Breast epithelium (tissue), 4 donors: ENCODE measurements around the gene ADAMTS18. TPM values are rescaled to one million over a fixed set of nuclear protein-coding genes. Genes with fewer than 3 reads are reported as not detected.

Experiments
- DNase-seq, 2 donors: peaks; one replicate each; pipeline ENCODE4 v3.0.0-alpha.2; 2019; ENCODE audit warnings: low spot score in 2 of 2
- H3K27ac ChIP-seq, 2 donors: fragments of 200-600 bp; sonication (generic) in 1 of 2; one replicate each; pipeline ENCODE4 v1.5.1; 2016 to 2019; ENCODE audit warnings: mild to moderate bottlenecking in 1 of 2
- H3K27me3 ChIP-seq, 2 donors: fragments of 200-600 bp; sonication (generic) in 1 of 2; one replicate each; pipeline versions ENCODE4 v1.5.1 to v1.6.0; 2017 to 2019; ENCODE audit warnings: control low read depth in 1 of 2, mild to moderate bottlenecking in 1 of 2
- H3K36me3 ChIP-seq: fragments of 200-600 bp; one replicate; pipeline ENCODE4 v1.5.1; 2019
- H3K4me1 ChIP-seq, 2 donors: fragments of 200-600 bp; sonication (generic); one replicate each; pipeline ENCODE4 v1.5.1; 2016 to 2019; ENCODE audit warnings: control low read depth in 1 of 2
- H3K4me3 ChIP-seq, 3 donors: fragments of 200-600 bp; sonication (generic); 1 replicate in 2 of 3; 2 replicates in 1 of 3; pipeline ENCODE4 v1.5.1; 2016 to 2019; ENCODE audit warnings: mild to moderate bottlenecking in 3 of 3, moderate library complexity in 2 of 3
- H3K9me3 ChIP-seq, 2 donors: fragments of 200-600 bp; sonication (generic) in 1 of 2; one replicate each; pipeline ENCODE4 v1.5.1; 2016 to 2019; ENCODE audit warnings: control low read depth in 1 of 2
- POLR2A ChIP-seq: fragments of 450-650 bp; IDR thresholded peaks from one replicate; pipeline ENCODE4 v1.6.1; 2016; ENCODE audit warnings: antibody characterized with exemption, mild to moderate bottlenecking, moderate library complexity
- POLR2AphosphoS5 ChIP-seq, 3 donors: sonication (generic); formaldehyde crosslinking; IDR thresholded peaks; one replicate each; pipeline ENCODE4 v1.6.1; 2017; ENCODE audit warnings: antibody characterized with exemption in 3 of 3
- intact Hi-C: fragments of 100-400 bp; cut with DNase I; formaldehyde crosslinking; loops from one replicate; pipeline ENCODE4 v1.15.1; 2023; ENCODE audit warnings: low total_unique reads
- total RNA-seq, 3 donors: library from RNA; depleted of rRNA; stranded (reverse); fragments of >200 nt; gene quantifications; one replicate each; pipeline ENCODE4 v1.1.0, GENCODE V29; 2016
- TF ChIP-seq, protein P1 (sequence below), 3 donors: fragments of 450-650 bp; IDR thresholded peaks; one replicate each; pipeline ENCODE4 v1.5.1; 2016 to 2017; ENCODE audit warnings: antibody characterized with exemption in 3 of 3, mild to moderate bottlenecking in 3 of 3, moderate library complexity in 3 of 3

ADAMTS18 gene
- total RNA-seq, 3 donors from 2014 or later, result 0.48 to 20.6 (median 1.9) TPM

DNA sequence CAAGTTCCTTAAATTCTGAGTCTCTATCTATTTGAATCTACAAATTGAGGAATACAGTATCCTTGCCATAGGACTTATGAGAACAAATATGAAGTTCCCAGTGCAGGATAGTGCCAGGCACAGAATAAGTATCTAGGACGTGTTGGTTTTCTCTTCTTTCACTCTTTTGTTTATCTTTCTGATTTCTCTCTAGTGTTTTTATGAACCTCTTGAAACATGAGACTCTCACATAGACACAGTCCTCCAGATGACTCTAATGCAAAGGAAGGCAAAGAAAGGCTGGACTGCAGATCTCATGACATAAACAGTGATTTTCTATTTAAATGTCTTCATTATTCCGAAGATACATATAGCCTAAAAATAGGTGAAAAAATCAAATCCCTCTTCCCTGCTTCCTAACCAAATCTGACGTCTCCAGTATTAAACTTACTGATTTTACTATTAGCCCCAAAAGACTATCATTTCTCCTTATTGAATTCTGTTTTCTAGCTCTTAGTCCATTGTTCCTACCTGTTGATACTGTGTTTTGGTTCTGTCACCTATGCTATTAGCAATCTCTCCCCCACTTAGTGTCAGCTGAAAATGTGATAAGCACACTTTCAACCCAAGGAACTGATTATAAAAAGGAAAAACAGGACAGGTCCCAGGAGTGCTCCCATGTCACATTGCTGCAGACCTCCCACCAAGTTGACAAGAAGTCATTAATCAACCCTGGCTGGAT is 24.9 kb upstream of the ADAMTS18 start:
- no peak overlapping the region for H3K4me3 ChIP-seq
- H3K27ac ChIP-seq, result no peak overlapping the region
- intact Hi-C loops, result no loop called here
- no peaks in the 10 kb centered on the region for H3K36me3 ChIP-seq
- no peak for DNase-seq
- TF ChIP-seq, protein P1, sequence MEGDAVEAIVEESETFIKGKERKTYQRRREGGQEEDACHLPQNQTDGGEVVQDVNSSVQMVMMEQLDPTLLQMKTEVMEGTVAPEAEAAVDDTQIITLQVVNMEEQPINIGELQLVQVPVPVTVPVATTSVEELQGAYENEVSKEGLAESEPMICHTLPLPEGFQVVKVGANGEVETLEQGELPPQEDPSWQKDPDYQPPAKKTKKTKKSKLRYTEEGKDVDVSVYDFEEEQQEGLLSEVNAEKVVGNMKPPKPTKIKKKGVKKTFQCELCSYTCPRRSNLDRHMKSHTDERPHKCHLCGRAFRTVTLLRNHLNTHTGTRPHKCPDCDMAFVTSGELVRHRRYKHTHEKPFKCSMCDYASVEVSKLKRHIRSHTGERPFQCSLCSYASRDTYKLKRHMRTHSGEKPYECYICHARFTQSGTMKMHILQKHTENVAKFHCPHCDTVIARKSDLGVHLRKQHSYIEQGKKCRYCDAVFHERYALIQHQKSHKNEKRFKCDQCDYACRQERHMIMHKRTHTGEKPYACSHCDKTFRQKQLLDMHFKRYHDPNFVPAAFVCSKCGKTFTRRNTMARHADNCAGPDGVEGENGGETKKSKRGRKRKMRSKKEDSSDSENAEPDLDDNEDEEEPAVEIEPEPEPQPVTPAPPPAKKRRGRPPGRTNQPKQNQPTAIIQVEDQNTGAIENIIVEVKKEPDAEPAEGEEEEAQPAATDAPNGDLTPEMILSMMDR (IDR thresholded peaks at IDR 0.05), result no peak
- TF ChIP-seq POLR2A, result no peak
- TF ChIP-seq POLR2AphosphoS5 (IDR thresholded peaks at IDR 0.05), result no peak
- H3K9me3 ChIP-seq, result no peaks in the 10 kb centered on the region
- no peaks in the 10 kb centered on the region for H3K4me1 ChIP-seq
- no peaks in the 10 kb centered on the region for H3K27me3 ChIP-seq

DNA sequence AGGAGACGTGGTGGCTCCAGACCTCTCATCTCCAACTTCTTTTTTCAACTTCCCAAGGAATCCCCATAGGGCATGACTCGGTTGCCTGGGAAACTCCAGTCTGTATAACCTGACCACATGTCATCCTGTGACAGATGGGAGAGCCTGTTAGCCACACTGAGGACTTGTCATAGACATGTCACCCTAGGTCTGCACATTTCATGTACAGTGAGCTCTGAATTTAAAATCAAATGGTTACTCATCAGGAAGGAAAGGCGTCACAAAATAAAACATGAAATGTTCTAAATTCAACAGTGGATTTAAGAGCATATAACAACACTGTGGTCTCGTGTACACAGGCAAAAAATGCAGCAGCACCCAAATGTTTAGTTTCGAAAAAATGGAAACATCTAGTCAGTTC is 22.2 kb upstream of the ADAMTS18 start:
- intact Hi-C loops, result no loop called here
- Histone ChIP-seq H3K36me3 (no peaks in the 10 kb centered on the region), H3K4me1 (no peaks in the 10 kb centered on the region), H3K9me3 (no peaks in the 10 kb centered on the region), H3K27ac (no peak overlapping the region), H3K4me3 (no peak overlapping the region), H3K27me3 (no peaks in the 10 kb centered on the region)
- TF ChIP-seq, protein P1 (IDR thresholded peaks at IDR 0.05), result no peak
- TF ChIP-seq POLR2A (no peak), POLR2AphosphoS5 (IDR thresholded peaks at IDR 0.05) (no peak)
- DNase-seq, result no peak

DNA sequence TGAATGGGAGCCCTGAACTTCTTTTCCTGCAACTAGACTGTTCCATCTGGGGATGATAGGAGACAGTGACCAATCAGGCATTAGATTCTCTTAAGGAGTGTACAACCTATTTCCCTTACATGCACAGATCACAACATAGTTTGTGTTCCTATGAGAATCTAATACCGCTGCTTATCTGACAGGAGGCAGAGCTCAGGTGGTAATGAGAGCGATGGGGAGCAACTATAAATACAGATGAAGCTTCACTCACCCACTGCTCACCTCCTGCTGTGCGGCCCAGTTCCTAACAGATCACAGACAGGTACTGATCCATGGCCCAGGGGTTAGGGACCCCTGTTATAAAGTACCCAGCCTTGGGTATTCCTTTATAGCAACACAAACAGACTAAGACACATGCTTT is 17.4 kb upstream of the ADAMTS18 start:
- no peak for DNase-seq
- Histone ChIP-seq H3K4me3 (no peak overlapping the region), H3K36me3 (no peaks in the 10 kb centered on the region), H3K9me3 (no peaks in the 10 kb centered on the region), H3K27me3 (no peaks in the 10 kb centered on the region), H3K27ac (no peak overlapping the region), H3K4me1 (no peaks in the 10 kb centered on the region)
- intact Hi-C loops, result no loop called here
- no peak for TF ChIP-seq POLR2A
- TF ChIP-seq, protein P1 (IDR thresholded peaks at IDR 0.05), result no peak
- TF ChIP-seq POLR2AphosphoS5 (IDR thresholded peaks at IDR 0.05), result no peak

DNA sequence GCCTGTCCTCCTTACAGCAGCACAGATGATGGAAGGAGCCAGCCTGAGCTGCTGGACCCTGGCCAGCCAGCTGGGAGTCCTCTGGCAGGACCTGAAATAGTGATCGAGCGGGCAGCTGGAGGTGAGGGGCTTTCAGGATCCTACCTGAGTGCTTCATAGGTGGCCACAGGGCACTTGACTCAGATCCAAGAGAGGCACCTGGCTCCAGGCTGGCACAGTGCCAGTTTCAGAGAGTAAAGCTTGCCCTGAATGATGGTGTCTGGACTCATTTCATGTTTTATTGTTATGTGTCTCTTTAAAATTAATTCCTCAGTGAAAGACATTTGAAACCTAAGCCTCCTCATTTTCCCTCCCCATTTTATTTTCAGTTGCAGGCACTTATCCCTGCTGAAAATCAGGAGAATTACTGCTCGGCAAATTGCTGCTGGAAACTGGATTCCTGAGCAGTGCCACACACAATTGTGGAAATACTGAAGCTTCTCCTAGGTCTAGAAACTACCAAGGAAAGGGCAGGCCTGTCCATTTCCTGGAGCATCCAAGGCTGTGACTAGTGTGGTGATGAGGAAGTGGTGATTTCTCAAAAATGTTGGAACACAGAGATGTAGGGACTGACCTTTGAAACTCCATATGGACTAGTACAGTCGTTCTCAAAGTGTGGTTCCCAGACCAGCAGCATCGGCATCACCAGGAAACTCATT is 16.1 kb upstream of the ADAMTS18 start:
- H3K4me1 ChIP-seq, result no peaks in the 10 kb centered on the region
- no peak overlapping the region for H3K27ac ChIP-seq
- no peaks in the 10 kb centered on the region for H3K36me3 ChIP-seq
- no peaks in the 10 kb centered on the region for H3K27me3 ChIP-seq
- intact Hi-C loops, result no loop called here
- no peak overlapping the region for H3K4me3 ChIP-seq
- TF ChIP-seq POLR2AphosphoS5 (IDR thresholded peaks at IDR 0.05) (no peak), POLR2A (no peak)
- TF ChIP-seq, protein P1 (IDR thresholded peaks at IDR 0.05), result no peak
- H3K9me3 ChIP-seq, result no peaks in the 10 kb centered on the region
- DNase-seq, result peak in 1 of 2 donors; percentile 26

DNA sequence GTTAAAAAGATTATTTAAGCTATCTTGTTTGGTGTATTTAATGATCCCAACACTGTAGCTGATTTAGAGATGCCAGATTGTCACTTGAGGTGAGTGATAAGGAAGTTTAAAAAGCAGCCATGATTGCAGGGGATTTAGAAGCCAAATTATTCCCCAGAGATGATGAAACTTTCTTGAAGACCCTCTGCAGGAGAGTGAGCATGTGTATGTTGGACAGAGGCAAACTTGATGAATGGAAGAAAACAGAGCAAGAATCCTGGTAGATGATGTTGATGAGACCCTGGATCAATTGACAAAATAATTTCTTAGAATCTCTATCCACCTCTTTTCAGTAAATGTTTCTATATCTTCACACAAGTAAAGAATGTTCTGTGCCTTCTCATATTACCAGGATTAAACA is 14.4 kb upstream of the ADAMTS18 start:
- intact Hi-C loops, result no loop called here
- Histone ChIP-seq H3K4me3 (no peak overlapping the region), H3K27ac (no peak overlapping the region), H3K36me3 (no peaks in the 10 kb centered on the region), H3K9me3 (no peaks in the 10 kb centered on the region), H3K27me3 (no peaks in the 10 kb centered on the region), H3K4me1 (no peaks in the 10 kb centered on the region)
- no peak for DNase-seq
- TF ChIP-seq POLR2AphosphoS5 (IDR thresholded peaks at IDR 0.05), result no peak
- no peak for TF ChIP-seq POLR2A
- TF ChIP-seq, protein P1 (IDR thresholded peaks at IDR 0.05), result no peak
